Activated CD4-positive, alpha-beta T cell treated with anti-CD3 and anti-CD28 coated beads, Interleukin-10, Interleukin-2, amounts not matched to agents 100 ng/mL and 50 ng/mL, durations not matched to agents 16 hours and 8 hours (primary cell): ENCODE data around the gene OGDH.
"Not testable (repeated sequence)": the region's sequence is repeated elsewhere in the genome, so short reads cannot be mapped to it uniquely, and the experiment has no call there.

Source experiments
- DNase-seq: peaks from one replicate; pipeline ENCODE4 v3.0.0-alpha.2; 2020

Gene OGDH

GRCh38 chr7:44709011-44709915 lies 102.8 kb downstream of the OGDH start:
- no peak for DNase-seq

- no peak for DNase-seq
Observed at GRCh38 chr7:44709945-44710596, 103.6 kb downstream of the OGDH start.

GRCh38 chr7:44711528-44711927 lies 105.1 kb downstream of the OGDH start:
- DNase-seq = no peak

GRCh38 chr7:44712012-44712411 lies 105.6 kb downstream of the OGDH start:
- DNase-seq = no peak

GRCh38 chr7:44713141-44713540 lies 106.7 kb downstream of the OGDH start:
- DNase-seq = no peak

GRCh38 chr7:44713680-44714335 lies 107.4 kb downstream of the OGDH start:
- no peak for DNase-seq

GRCh38 chr7:44716205-44716604 lies 109.8 kb downstream of the OGDH start:
- DNase-seq = no peak

GRCh38 chr7:44720301-44720700 lies 113.9 kb downstream of the OGDH start:
- no peak for DNase-seq

GRCh38 chr7:44724276-44724675 lies 117.8 kb downstream of the OGDH start:
- DNase-seq = no peak

GRCh38 chr7:44726250-44726649 lies 119.8 kb downstream of the OGDH start:
- not testable (repeated sequence) for DNase-seq

GRCh38 chr7:44727158-44727936 lies 120.9 kb downstream of the OGDH start:
- DNase-seq = no peak

GRCh38 chr7:44727937-44728262 lies 121.5 kb downstream of the OGDH start:
- no peak for DNase-seq

GRCh38 chr7:44729949-44730590 lies 123.6 kb downstream of the OGDH start:
- no peak for DNase-seq

- DNase-seq = not testable (repeated sequence)
Observed at GRCh38 chr7:44732971-44733370, 126.5 kb downstream of the OGDH start.

- no peak for DNase-seq
Observed at GRCh38 chr7:44733708-44734481, 127.5 kb downstream of the OGDH start.

GRCh38 chr7:44735403-44736165 lies 129.2 kb downstream of the OGDH start:
- DNase-seq = peak; percentile 88

DNA sequence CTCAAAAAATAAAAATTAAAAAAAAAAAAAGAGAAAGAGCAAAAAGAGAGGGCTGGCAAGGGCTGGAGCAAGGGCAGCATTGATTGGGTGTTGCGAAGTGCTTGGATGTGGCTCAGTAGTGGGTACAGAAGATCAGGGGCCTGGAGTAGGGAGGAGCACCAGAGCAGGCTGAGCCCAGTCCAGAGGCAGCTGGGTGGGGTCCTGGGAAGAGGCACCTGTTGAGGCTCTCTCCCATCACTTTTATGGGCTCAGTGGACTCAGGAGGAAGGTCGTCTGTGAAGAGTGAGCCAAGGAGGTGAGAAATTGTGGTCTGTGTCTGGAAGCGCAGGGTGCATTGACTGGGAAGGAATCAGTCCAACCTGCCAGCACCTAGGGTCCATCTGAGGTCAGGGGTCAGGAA lies 130.5 kb downstream of the OGDH start:
- DNase-seq = no peak

GRCh38 chr7:44738051-44738723 lies 131.8 kb downstream of the OGDH start:
- DNase-seq = no peak

DNA sequence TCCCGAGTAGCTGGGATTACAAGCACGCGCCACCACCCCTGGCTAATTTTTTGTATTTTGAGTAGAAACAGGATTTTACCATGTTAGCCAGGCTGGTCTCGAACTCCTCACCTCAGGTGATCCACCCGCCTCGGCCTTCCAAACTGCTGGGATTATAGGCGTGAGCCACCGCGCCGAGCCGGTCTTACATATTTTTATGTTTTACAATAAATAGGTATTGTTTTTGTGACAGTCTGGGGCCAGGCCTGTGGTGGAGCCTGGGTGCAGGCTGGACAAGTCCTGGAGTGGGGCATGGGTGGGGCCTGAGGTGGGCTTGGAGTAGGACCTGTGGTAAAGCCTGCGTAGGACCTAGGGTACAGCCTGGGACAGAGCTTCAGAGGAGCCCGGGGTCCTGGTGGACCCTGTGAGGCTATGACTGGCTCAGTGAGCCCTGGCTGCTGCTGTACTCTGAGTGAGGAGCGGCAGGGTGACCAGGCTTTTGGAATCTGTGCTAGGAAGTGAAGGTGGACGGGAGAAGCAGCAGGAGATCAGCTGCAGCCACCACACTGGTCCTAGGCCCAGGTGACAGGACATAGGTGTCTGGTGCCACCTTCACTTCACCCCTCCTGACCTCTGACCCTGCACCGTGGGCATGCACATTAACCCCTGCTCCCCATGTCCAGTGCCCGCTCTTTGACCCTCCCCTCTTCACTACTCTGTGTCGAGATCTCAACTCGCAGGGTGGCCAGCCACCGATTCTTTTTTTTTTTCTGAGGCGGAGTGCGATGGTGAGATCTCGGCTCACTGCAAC lies 132.6 kb downstream of the OGDH start:
- DNase-seq = no peak

- no peak for DNase-seq
Observed at GRCh38 chr7:44740055-44740454, 133.6 kb downstream of the OGDH start.
